ENCODE measurements around the gene TMEM161B.
"Not testable (repeated sequence)": the region's sequence is repeated elsewhere in the genome, so short reads cannot be mapped to it uniquely, and the experiment has no call there.

Gene TMEM161B

DNA sequence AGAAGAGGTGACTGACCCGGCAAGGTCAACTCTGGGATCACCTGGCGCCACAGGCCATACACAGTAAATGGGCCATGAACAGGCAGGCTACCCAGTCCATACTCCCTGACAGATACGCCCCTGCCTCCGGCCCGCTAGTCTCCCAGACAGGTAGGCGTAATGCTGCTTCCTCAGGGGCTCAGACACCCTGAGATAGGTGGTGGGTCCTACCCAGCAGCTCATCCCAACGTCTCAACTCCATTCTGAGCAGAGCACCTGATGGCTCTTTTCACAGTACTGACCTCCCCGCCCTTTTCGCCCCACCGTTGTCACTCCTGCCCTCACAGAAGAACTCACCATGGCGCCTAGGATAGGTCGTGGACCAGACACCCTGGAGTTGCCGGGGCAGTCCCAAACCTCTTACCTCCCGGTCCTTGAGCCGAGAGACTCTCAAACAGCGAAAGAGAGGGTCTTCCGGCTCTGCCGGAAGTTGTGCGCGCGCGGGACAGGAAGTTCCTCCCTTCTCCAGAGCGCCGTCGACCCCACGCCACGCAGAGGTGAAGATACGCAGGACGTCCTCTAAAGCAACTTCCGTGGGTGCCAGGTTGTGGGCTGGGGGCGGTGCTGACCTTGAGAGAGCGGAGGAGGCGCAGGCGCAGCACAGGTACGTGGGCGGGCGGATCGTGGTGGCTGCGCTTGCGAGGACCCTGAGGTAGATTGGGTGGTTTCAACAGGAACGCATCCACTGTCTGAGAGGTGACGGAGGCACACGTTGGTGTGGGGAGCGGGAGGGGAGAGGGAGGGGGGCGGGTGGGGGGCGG is at the start of gene TMEM161B:
Gene TMEM161B (minus strand): TSS at position 461 of the 800 bp plus-strand sequence. CDS start 122 bp downstream, at position 339.
- DNase-seq, result peak; percentile 97

DNA sequence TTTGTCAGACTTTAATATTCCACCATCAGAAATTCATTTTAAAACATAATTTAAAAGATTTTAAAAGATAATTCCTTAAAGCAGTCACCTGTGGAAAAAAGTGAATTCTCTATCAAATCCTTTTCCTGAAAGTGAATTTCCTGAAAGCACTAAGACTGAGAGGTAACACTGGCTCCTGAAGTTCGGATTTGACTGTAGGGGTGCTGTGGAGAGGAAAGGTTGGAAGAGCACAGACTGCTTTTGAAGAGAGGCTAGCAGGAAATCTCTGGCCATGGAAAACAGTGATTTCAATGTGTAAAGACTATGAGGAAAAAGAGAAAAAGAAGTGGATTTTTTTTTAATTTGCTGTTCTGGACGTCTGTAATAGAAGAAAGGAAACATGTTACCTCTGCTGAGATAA is 35.7 kb upstream of the TMEM161B start:
- no peak for DNase-seq

DNA sequence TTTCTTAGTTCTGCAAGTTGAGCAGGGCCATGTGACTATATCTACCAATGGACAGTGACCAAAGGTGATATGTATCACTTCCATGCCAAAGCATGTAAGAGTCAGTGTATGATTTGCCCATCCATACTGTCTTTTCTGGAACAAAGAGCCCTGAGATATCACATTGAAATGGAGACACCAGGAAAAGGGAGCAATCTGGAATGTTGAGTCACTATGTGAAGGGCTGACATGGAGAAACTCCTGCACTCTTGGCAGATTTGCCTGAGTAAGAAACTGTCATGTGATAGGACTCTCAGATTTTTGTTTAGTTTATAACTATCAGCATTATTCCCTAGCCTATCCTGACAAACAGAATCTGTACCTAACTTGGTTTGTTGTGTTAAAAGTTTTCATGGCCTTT is 29.8 kb upstream of the TMEM161B start:
- no peak for DNase-seq

DNA sequence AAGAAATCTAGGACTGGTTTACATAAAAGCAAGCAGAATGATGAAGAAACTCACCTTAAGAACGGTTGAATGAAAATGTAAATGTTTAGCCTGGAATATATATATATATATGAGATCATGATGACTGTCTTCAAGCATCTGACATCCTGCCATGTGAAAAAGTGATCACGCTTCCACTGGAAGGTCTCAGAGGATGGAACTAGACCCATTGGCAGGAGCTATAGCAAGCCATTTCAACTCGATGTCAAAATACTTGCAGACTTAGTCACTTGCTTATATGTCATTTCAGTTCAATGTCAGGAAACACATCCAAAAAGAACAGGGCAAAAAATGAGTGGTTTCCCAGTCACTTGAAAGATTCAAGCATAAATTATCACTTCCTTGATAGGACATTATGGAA is 22.2 kb upstream of the TMEM161B start:
- no peak for DNase-seq

DNA sequence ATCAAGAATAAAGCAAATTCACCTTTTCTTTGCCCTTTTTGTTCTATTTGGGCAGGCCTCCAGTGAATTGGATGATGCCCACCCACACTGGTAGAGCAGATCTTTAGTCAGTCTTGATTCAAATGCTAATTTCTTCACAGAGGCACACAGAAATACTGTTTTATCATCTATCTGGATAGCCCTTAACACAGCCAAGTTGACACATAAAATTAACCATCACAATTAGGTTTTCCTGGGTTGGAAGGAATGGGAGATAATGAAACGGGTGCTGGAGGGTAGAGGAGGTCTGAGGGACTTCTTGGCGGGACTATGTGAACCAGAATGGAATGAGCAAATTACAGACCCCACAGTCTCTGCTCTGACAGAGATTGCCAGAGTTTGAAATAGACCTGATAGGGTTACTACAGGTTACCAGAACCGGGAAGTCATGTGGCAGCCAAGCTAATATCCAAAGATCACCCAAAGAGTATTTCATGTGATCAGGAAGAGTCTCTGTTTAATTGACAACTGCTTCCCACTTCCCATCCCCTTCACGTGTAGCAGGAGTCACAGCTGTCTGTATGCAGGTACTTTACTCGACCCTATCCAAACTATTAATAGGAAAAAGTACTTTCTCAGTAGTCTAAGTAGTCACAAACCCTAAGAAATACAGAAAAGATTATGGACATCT is 20.0 kb upstream of the TMEM161B start:
- no peak for DNase-seq

DNA sequence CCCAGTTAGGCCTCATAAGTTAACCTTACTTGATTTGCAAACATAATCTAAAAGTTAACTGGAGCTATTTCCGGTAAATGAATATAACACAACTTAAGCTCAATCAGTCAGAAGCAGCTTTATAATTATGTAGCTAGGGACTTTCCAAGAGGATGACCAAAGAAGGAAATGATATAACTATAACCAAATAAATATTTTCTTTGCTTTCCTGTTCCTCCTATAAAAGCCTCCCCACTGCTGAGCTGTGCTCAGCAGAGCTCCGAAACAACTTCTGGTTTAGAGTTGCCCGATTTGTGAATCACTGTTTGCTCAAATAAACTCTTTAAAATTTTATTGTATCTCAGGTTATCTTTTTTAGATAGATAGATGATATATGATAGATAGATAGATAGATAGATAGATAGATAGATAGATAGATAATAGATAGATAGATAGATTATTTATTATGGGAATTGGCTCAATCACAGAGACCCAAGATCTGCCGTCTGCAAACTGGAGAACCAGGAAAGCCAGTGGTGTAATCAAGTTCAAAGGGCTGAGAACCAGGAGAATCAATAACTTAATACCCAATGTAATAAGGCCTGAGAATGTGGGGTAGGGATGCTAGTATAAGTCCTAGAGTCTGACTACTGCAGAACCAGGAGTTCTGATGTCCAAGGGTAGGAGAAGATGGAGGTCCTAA is 19.3 kb upstream of the TMEM161B start:
- no peak for DNase-seq

DNA sequence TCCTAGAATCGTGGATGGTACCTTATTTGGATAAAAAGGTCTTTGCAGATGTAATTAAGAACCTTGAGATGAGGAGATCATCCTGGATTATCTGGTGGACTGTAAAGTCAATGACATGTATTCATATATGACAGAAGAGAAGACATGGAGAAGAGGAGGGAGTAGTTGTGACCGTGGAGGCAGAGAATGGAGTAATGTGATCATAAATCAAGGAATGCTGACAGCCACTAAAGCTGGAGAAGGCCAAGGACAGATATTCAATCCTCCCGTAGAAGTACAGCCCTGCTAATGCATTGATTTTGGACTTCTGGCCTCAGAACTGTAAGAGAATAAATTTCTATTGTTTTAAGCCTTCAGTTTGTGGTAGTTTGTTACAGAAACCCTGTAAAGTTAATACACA is 18.7 kb upstream of the TMEM161B start:
- no peak for DNase-seq

DNA sequence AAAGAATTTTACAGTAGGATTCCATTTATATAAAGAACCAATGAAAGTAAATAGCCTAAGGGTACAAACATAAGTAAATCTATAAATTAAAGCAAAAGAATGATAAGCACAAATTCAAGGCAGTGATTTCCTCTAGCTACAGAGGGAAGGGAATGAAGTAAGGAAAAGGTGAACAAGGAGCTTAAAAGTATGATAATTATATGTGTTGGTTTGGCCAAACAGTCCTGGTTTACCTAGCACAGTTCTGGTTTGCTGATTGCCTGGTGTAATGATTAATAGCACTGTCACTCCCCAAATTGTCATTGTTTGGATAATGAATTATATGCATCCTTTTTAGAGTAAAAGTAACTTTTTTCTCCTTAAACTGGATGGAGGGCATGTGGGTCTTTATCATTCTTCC is 15.0 kb upstream of the TMEM161B start:
- no peak for DNase-seq

DNA sequence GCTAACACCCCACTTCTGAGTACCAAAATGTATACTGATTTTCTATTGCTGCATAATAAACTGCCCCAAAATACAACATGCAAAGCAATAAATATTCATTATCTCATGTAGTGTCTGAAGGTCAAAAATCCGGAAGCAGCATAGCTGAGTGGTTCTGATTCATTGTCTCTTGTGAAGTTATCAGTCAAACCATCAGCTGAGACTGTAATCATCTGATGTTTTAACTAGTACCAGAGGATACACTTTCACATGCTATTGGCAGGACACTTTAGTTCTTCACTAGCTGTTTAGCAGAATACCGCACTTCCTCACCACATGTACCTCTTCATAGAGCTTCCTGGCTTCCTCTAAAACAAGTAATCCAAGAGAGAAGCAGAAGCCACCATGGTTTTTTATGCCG is 12.7 kb upstream of the TMEM161B start:
- no peak for DNase-seq

DNA sequence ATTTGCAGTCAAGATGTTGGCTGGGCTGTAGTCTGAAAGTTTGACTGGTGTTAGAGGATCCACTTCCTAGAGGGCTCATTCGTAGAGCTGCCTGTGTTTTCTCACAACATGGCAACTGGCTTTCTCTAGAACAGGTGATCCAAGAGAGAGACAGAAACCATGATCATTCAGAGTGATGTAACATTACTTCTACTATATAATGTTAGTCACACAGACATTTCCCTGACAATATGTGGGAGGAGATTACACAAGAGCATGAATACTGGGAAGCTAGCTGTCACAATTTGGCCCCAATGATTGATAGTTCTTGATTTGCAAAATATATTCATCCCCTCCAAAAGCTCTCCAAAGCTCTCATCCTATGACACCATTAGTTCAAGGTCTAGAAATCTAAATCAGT is 10.9 kb upstream of the TMEM161B start:
- DNase-seq, result no peak

DNA sequence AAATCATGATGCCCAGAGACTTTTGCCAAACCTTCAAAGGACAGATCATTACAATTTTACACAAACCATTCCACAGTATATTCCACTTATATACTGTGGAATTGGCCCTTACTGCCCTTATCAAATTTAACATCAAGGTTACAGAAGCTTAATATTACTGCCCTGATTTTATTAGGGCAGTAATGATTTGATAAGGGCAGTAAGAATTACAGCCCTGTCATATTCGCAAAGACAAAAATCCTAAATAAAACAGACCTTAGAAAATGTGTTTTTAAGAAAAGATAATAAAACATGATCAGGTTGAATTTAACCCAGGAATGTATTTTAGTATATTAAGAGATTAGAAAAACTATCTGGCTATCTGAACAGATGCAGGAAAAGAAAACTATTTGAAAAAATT is 7.7 kb upstream of the TMEM161B start:
- DNase-seq, result no peak

DNA sequence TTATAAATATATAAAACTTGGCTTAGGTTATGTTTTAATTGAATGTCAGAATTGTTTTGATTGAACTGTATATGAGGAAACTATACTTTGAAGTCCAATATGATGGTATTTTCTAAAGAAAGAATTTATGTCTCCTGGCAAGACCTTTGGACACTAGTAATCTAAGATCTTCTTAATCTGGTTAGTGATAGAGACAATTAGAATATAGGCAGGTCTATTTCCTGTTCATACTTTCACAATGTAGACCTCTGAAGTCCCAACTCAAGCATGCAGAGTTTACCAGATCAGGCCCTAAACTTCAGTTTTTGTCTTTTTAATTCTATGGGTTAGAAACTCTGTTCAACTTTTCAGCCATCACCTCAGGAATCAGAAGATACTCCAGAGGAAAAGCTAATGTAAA is 6.9 kb upstream of the TMEM161B start:
- DNase-seq, result no peak

DNA sequence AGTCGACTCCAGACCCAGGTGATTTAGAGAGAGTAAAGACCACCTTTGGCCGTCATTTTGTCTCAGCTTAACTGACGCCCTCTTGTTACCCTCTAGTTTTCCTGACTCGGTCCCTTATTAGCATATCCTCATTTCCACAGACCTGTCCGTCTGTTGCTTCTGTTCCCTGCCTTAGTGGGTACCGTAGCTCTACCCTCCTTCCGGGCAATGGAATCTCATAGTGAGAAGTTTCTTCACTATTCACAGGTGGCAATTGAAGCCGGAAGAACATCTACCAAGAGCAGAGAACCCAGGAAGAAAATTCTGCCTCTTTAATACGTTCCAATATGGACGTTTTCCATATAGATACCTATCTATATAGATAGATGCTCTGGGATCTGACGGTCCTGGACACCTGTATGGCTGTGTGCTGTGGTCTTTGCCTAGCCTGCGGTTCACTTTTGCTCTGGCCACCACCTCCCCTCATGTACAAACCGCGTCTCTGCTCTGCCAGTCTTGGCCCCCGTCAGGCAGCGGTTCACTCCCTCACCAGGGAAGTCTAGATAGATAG is 652 bp upstream of the TMEM161B start:
- peak; percentile 30 for DNase-seq

DNA sequence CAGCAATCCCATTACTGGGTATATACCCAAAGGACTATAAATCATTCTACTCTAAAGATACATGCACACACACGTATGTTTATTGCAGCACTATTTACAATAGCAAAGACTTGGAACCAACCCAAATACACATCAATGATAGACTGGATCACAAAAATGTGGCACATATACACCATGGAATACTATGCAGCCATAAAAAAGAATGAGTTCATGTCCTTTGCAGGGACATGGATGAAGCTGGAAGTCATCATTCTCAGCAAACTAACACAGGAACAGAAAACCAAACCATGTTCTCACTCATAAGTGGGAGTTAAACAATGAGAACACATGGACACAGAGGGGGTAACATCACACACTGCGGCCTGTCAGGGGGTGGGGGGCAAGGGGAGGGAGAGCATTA is 4.1 kb downstream of the TMEM161B start:
- DNase-seq, result not testable (repeated sequence)

DNA sequence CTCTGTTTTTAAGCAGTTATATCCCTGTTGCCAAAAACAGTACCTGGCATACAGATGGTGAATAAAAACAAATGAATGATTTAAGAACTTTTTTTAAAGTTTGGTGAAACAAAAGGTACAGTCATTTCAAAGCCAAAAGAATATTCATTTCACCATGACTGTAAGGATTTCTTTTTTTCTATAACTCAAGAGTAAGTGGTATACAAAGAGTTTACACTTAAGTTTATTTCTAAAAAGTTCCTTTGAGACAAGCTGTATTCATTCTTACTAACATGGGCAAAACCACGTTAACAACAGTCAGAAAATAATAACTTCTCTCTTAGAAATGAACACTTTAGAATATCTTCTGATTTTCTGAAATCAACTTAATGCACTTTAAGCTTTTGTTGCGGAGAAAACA is 5.3 kb downstream of the TMEM161B start:
- no peak for DNase-seq

DNA sequence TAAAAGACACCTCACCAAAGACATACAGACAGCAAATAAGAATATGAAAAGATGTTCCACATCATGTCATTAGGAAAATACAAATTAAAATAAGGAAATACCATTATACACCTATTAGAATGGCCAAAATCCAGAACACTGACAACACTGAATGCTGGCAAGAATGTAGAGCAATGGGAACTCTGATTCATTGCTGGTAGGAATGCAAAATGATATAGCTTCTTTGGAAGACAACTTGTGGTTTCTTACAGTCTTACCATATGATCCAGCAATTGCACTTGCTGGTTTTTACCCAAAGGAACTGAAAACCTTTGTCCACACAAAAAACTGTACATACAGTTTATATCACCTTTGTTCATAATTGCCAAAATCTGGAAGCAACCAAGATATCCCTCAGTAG is 6.5 kb downstream of the TMEM161B start:
- no peak for DNase-seq

DNA sequence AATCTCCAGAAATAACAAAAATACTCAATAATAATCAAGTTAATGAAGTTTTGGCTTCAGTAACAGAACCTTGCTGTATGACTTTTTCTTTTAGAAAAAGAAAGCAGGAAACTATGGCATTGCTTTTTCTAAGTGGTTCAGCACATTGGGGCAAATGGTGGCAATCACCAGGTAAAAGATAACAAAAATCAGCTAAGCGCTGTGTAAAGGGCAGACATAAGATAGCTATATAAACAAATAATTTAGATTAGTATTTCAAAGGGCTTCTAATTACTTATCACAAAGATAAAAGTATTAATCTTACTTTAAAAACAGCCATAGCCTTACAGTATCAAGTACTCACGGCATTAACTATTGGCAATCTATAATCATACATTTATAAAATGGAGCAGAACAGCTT is 10.0 kb downstream of the TMEM161B start:
- no peak for DNase-seq

DNA sequence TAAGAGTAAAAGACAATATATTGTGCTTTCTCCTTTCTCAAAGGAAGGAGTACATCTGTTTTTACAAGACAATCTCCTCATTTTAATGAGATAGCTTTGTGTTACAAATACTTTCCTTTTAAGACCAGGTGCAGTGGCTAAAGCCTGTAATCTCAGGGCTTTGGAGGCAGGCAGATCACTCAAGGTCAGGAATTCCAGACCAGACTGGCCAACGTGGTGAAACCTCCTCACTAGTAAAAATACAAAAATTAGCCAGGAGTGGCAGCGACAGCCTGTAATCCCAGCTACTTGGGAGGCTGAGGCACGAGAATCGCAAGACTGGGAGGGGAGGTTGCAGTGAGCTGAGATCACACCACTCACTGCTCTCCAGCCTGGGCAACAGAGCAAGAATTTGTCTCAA is 11.8 kb downstream of the TMEM161B start:
- DNase-seq, result no peak

DNA sequence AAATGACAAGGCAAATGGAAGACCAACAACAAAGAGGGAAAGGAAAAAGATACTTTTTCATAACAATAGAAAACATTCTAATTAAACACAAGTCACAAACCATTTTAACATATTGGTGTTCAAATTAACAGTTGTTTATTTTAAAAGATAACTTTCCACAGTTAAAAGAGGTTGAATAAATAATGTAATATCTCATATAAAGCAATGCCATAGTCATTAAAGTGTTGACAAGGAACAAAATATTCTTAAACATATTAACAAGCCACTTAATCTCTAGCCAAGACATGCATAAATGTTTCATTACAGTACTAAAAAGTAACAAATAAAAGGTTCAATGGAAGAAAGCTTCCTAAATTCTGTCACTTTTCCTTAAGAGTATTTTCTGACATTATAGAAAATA is 12.6 kb downstream of the TMEM161B start:
- DNase-seq, result no peak

DNA sequence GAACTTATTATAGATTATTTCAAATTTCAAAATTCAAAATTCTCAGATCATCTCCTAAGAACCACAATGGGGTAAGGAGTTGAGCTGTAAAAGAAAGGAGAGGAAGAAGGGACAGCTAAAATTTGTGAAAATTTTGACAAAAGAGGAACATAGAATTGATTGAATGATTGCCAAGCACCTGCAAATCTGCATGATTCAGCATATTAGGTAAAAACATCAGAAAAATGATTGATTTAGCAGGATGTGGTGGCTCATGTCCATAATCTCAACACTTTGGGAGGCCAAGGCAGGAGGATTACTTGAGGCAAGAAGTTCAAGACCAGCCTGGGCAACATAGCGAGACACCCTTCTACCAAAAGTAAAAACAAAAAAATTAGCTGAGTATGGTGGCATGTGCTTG is 14.3 kb downstream of the TMEM161B start:
- no peak for DNase-seq

DNA sequence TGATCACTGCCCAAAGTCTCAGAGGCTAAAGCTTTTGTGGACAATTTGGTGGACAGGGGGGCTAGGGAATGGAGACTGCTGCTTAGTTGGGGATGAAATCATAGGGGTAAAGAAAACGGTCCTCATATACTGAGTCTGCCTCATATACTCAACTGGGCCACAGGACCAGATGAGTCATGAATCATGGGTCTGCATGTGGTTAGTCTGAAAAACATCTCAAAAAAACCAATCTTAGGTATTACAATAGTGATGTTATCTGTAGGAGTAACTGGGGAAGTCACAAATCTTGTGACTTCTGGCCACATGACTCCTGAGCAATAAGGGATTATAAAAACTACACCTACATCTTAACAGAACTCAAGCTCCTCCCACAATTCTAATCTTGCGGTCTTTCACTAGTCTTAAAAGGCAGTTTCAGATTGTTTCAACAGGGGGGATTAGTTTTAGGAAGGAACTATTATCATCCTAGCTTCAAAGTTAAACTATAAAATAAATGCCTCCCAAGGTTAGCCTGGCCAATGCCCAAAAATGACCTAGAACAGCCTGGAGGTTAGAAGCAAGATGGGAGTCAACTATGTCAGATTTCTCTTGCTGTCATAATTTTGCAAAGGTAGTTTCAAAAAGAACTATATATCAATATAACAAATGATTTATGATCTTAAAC is 17.5 kb downstream of the TMEM161B start:
- peak; percentile 85 for DNase-seq

DNA sequence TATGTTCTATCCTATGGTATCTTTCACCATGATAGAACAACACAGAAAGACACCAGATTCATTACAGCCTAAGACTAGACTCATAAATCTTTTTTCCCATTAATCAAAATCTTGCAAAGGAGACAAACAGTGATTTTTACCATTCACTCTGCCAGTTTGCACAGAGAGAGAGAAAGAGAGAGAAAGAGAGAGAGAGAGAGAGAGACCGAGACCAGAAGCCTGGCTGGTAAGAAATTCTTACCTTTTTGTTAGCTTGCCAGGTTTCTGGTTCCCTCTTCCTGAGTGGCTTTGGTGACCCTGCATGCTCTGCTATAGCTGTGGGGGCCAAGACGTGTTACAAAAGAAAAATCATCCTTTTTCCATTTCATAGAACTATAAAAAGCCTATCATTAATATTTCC is 18.6 kb downstream of the TMEM161B start:
- no peak for DNase-seq
